ENCODE measurements around the gene BCAT1.

BCAT1 gene

DNA sequence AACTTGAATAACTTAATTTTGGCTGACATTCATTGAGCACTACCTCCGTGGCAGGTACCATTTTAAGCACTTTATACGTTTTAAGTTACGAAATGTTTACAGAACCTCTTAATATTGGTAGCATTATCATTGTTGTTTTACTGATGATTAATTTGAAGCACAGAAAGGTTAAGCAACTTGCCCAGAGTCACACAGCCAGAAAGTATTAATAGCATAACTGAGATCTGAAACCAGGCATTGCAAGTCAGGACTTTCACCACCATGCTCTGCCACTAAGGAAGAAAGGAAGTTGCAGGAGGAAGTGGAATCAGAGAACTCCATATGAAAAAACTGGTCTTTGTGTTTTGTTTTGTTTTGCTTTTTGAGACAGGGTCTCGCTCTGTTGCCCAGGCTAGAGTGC lies 28.2 kb upstream of the BCAT1 start:
- CTCF ChIA-PET = no interaction called here

DNA sequence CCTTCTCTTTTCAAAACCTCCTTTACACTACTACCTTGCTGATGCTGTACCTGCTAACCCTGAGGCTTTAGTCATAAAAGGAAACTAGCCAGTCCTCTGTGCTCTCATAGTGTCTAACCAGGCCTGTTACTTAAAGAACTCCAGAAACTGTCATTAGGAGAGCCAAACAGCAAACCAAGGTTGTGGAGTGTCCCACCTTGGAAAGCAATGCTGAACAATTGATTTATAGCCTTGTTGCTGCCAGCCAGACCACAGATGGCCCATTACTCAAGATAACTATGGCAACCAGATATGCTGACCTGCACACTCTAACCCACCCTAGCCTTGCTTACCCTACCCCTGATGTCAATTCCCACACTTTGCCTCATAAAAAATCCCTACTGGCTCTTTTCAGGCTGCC lies 26.5 kb upstream of the BCAT1 start:
- POLR2A ChIA-PET = no interaction called here
- CTCF ChIA-PET = interaction anchor here (0.7 to 0.8 kb wide), 2 partner anchors 8 to 17 kb away, joined by 3 read pairs; no protein-coding TSS in a partner anchor
- DNase-seq = peak in 1 of 3 donors; percentile 3
- Histone ChIP-seq H3K4me3 (ENCODE audit: control insufficient read depth in 1 of 7, extremely low read depth in 1 of 7, insufficient read depth in 4 of 7, low read depth in 2 of 7, low read length in 6 of 7) (no peak overlapping the region), H3K27ac (ENCODE audit: insufficient read depth in 1 of 2, low read depth in 1 of 2, low read length in 2 of 2, poor library complexity in 1 of 2, severe bottlenecking in 2 of 2) (no peak overlapping the region), H3K9me3 (ENCODE audit: control extremely low read depth in 1 of 5, control insufficient read depth in 4 of 5, insufficient read depth in 2 of 5, low read depth in 1 of 5, low read length in 4 of 5) (no peaks in the 10 kb centered on the region), H3K36me3 (ENCODE audit: control insufficient read depth in 4 of 4, insufficient read depth in 4 of 4, low read length in 3 of 4) (no peaks in the 10 kb centered on the region), H3K4me1 (ENCODE audit: control extremely low read depth in 1 of 4, control insufficient read depth in 4 of 4, insufficient read depth in 4 of 4, low read length in 3 of 4) (peaks cover 0 to 14% (median 4%) of the 10 kb centered on the region in 4 experiments), H3K27me3 (replicated peaks in 2 of 5; ENCODE audit: control insufficient read depth in 4 of 5, insufficient read depth in 5 of 5, low read length in 4 of 5) (no peaks in the 10 kb centered on the region)

More for the DNA sequence above, 28.2 kb upstream of the BCAT1 start:
- POLR2A ChIA-PET = interaction anchor here (0.6 kb wide), 1 partner anchor 467 kb away, joined by 5 read pairs; no protein-coding TSS in a partner anchor
- H3K36me3 ChIP-seq (ENCODE audit: control insufficient read depth in 4 of 4, insufficient read depth in 4 of 4, low read length in 3 of 4) = no peaks in the 10 kb centered on the region
- no peak overlapping the region for H3K27ac ChIP-seq (ENCODE audit: insufficient read depth in 1 of 2, low read depth in 1 of 2, low read length in 2 of 2, poor library complexity in 1 of 2, severe bottlenecking in 2 of 2)
- H3K4me3 ChIP-seq (ENCODE audit: control insufficient read depth in 1 of 7, extremely low read depth in 1 of 7, insufficient read depth in 4 of 7, low read depth in 2 of 7, low read length in 6 of 7) = no peak overlapping the region
- H3K9me3 ChIP-seq (ENCODE audit: control extremely low read depth in 1 of 5, control insufficient read depth in 4 of 5, insufficient read depth in 2 of 5, low read depth in 1 of 5, low read length in 4 of 5) = peaks cover 0 to 2% (median 0%) of the 10 kb centered on the region in 5 experiments
- no peaks in the 10 kb centered on the region for H3K27me3 ChIP-seq (replicated peaks in 2 of 5; ENCODE audit: control insufficient read depth in 4 of 5, insufficient read depth in 5 of 5, low read length in 4 of 5)
- WGBS (ENCODE audit: insufficient coverage) = 83% methylated on average over 1 of the region's 4 CpGs
- no peak for DNase-seq
- peaks cover 0 to 14% (median 4%) of the 10 kb centered on the region in 4 experiments for H3K4me1 ChIP-seq (ENCODE audit: control extremely low read depth in 1 of 4, control insufficient read depth in 4 of 4, insufficient read depth in 4 of 4, low read length in 3 of 4)

DNA sequence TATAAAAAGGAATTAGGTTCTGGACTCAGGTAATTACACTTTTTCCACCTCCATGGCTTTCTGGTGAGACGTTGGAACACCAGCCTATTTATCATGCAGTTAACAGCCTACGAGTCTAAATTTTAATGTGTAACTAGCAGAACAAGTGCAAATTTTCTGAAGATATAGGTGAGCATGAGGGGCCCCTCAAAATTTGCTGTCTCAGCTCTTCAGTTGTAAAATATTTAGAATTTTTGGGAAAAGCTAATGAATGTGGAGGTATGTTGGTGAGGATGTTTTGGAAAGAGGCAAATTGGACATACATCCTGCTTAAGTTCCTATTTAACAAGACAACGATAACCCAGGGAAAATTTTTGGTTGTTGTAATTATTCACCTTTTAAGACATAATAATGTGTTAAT lies 25.3 kb upstream of the BCAT1 start:
- H3K36me3 ChIP-seq (ENCODE audit: control insufficient read depth in 4 of 4, insufficient read depth in 4 of 4, low read length in 3 of 4) = no peaks in the 10 kb centered on the region
- CTCF ChIA-PET = no interaction called here
- no peak overlapping the region for H3K4me3 ChIP-seq (ENCODE audit: control insufficient read depth in 1 of 7, extremely low read depth in 1 of 7, insufficient read depth in 4 of 7, low read depth in 2 of 7, low read length in 6 of 7)
- H3K4me1 ChIP-seq (ENCODE audit: control extremely low read depth in 1 of 4, control insufficient read depth in 4 of 4, insufficient read depth in 4 of 4, low read length in 3 of 4) = peaks cover 0 to 11% (median 3%) of the 10 kb centered on the region in 4 experiments
- no peak overlapping the region for H3K27ac ChIP-seq (ENCODE audit: insufficient read depth in 1 of 2, low read depth in 1 of 2, low read length in 2 of 2, poor library complexity in 1 of 2, severe bottlenecking in 2 of 2)
- POLR2A ChIA-PET = no interaction called here
- WGBS (ENCODE audit: insufficient coverage) = 94% methylated on average over 2 of the region's 3 CpGs
- DNase-seq = no peak
- no peaks in the 10 kb centered on the region for H3K9me3 ChIP-seq (ENCODE audit: control extremely low read depth in 1 of 5, control insufficient read depth in 4 of 5, insufficient read depth in 2 of 5, low read depth in 1 of 5, low read length in 4 of 5)
- no peaks in the 10 kb centered on the region for H3K27me3 ChIP-seq (replicated peaks in 2 of 5; ENCODE audit: control insufficient read depth in 4 of 5, insufficient read depth in 5 of 5, low read length in 4 of 5)

DNA sequence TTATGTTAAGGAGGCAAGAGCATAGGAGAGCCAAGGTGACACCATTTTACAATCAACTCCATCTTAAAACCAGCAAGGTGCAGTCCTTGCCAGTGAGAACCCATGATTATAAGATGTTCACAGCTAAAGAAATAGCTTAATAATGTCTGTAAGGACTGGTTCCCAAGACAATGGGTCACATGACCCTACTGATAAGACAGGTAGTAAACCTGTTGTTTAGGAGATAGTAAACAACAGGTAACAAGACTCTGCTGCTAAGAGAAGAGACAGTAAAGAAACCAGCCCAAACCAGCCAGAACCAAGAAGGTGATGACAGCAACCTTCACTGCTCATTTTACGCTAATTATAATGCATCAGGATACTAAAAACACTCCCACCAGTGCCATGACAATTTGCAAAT lies 23.2 kb upstream of the BCAT1 start:
- no peak for DNase-seq
- Histone ChIP-seq H3K27ac (ENCODE audit: insufficient read depth in 1 of 2, low read depth in 1 of 2, low read length in 2 of 2, poor library complexity in 1 of 2, severe bottlenecking in 2 of 2) (no peak overlapping the region), H3K36me3 (ENCODE audit: control insufficient read depth in 4 of 4, insufficient read depth in 4 of 4, low read length in 3 of 4) (no peaks in the 10 kb centered on the region), H3K4me1 (ENCODE audit: control extremely low read depth in 1 of 4, control insufficient read depth in 4 of 4, insufficient read depth in 4 of 4, low read length in 3 of 4) (peaks cover 0 to 7% (median 2%) of the 10 kb centered on the region in 4 experiments), H3K4me3 (ENCODE audit: control insufficient read depth in 1 of 7, extremely low read depth in 1 of 7, insufficient read depth in 4 of 7, low read depth in 2 of 7, low read length in 6 of 7) (no peak overlapping the region), H3K9me3 (ENCODE audit: control extremely low read depth in 1 of 5, control insufficient read depth in 4 of 5, insufficient read depth in 2 of 5, low read depth in 1 of 5, low read length in 4 of 5) (no peaks in the 10 kb centered on the region), H3K27me3 (replicated peaks in 2 of 5; ENCODE audit: control insufficient read depth in 4 of 5, insufficient read depth in 5 of 5, low read length in 4 of 5) (no peaks in the 10 kb centered on the region)
- CTCF ChIA-PET = interaction anchor here (0.6 to 1.5 kb wide), 3 partner anchors 10 to 183 kb away, joined by 3 to 6 read pairs (median 3); no protein-coding TSS in a partner anchor
- no CpG with 5 or more reads among the region's 1 CpG for WGBS (ENCODE audit: insufficient coverage)
- POLR2A ChIA-PET = no interaction called here

DNA sequence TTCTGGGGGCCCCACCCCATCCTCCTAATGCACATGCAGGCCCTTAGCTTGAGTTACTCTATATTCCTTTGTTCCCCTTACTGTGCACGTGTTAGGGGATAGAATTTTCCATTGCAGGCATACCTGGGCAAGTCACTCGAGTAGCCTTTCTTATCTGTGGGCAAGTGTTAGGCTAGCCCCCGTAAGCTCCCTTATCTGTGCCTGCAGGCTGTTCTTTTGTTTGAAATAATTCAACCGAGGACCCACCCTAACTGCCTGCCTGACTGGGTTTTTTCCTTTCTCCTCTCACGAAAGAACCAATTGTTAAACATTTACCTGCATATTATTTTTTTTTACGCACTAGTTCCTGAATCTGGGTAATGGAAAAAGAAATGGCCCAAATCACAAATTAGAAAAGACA lies 21.3 kb upstream of the BCAT1 start:
- Histone ChIP-seq H3K27me3 (replicated peaks in 2 of 5; ENCODE audit: control insufficient read depth in 4 of 5, insufficient read depth in 5 of 5, low read length in 4 of 5) (no peaks in the 10 kb centered on the region), H3K4me1 (ENCODE audit: control extremely low read depth in 1 of 4, control insufficient read depth in 4 of 4, insufficient read depth in 4 of 4, low read length in 3 of 4) (peaks cover 0 to 1% (median 0%) of the 10 kb centered on the region in 4 experiments), H3K9me3 (ENCODE audit: control extremely low read depth in 1 of 5, control insufficient read depth in 4 of 5, insufficient read depth in 2 of 5, low read depth in 1 of 5, low read length in 4 of 5) (no peaks in the 10 kb centered on the region), H3K36me3 (ENCODE audit: control insufficient read depth in 4 of 4, insufficient read depth in 4 of 4, low read length in 3 of 4) (no peaks in the 10 kb centered on the region), H3K27ac (ENCODE audit: insufficient read depth in 1 of 2, low read depth in 1 of 2, low read length in 2 of 2, poor library complexity in 1 of 2, severe bottlenecking in 2 of 2) (no peak overlapping the region), H3K4me3 (ENCODE audit: control insufficient read depth in 1 of 7, extremely low read depth in 1 of 7, insufficient read depth in 4 of 7, low read depth in 2 of 7, low read length in 6 of 7) (no peak overlapping the region)
- CTCF ChIA-PET = interaction anchor here (1.5 kb wide), 1 partner anchor 159 kb away, joined by 4 read pairs; no protein-coding TSS in a partner anchor
- 71% methylated on average over 4 of the region's 6 CpGs for WGBS (ENCODE audit: insufficient coverage)
- DNase-seq = no peak
- POLR2A ChIA-PET = no interaction called here

DNA sequence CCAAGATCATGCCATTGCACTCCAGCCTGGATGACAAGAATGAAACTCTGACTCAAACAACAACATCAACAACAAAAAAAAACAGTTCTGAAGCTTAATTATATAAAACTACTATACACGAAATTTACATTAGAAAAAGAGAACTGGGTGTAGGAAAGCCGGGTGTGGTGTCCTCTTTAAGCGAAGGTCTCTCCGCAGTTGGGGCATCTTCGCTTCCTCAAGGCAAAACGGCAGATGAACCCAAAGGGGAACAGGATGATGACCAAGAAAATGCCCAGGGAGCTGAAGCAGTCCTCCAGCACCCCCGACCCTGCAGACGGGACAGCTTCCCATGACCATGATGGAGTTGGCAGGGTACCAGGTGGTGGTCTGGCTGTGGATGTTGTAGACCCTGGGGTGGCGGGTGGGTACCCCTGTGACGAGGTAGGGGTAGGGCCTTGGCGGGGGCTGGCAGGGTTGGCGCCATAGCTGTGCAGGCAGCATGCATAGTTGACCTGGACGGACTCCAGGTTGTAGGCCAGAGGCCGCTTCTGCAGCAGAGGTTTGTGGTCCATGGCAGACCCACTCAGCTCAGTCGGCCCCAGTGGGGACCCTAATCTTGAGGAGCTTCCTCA lies 18.2 kb upstream of the BCAT1 start:
- Histone ChIP-seq H3K27ac (ENCODE audit: insufficient read depth in 1 of 2, low read depth in 1 of 2, low read length in 2 of 2, poor library complexity in 1 of 2, severe bottlenecking in 2 of 2) (no peak overlapping the region), H3K27me3 (replicated peaks in 2 of 5; ENCODE audit: control insufficient read depth in 4 of 5, insufficient read depth in 5 of 5, low read length in 4 of 5) (no peaks in the 10 kb centered on the region), H3K36me3 (ENCODE audit: control insufficient read depth in 4 of 4, insufficient read depth in 4 of 4, low read length in 3 of 4) (no peaks in the 10 kb centered on the region), H3K9me3 (ENCODE audit: control extremely low read depth in 1 of 5, control insufficient read depth in 4 of 5, insufficient read depth in 2 of 5, low read depth in 1 of 5, low read length in 4 of 5) (peaks cover 0 to 17% (median 0%) of the 10 kb centered on the region in 5 experiments), H3K4me1 (ENCODE audit: control extremely low read depth in 1 of 4, control insufficient read depth in 4 of 4, insufficient read depth in 4 of 4, low read length in 3 of 4) (no peaks in the 10 kb centered on the region), H3K4me3 (ENCODE audit: control insufficient read depth in 1 of 7, extremely low read depth in 1 of 7, insufficient read depth in 4 of 7, low read depth in 2 of 7, low read length in 6 of 7) (no peak overlapping the region)
- WGBS (ENCODE audit: insufficient coverage) = 92% methylated on average over 14 of the region's 15 CpGs
- ChIA-PET CTCF (interaction anchor here (0.8 to 1.9 kb wide), 2 partner anchors 20 to 188 kb away, joined by 3 to 4 read pairs; no protein-coding TSS in a partner anchor), POLR2A (no interaction called here)
- no peak for DNase-seq

DNA sequence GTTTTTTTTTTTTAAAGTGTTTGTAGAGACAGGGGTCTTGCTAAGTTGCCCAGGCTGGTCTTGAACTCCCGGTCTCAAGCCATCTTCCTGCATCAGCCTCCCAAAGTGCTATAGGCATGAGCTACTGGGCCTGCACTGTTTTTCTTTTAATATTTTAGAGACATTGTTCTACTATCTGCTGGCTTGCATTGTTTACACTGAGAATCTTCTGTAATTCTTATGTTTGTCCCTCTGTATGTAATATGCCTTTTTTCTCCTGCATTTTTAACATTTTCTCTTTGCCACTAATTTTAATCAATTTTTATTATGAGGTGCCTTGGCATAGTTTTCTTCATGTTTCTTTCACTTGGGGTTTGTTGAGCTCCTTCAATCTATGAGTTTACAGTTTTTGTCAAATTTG lies 15.4 kb upstream of the BCAT1 start:
- 38% methylated on average over 1 of the region's 1 CpG for WGBS (ENCODE audit: insufficient coverage)
- no peaks in the 10 kb centered on the region for H3K27me3 ChIP-seq (replicated peaks in 2 of 5; ENCODE audit: control insufficient read depth in 4 of 5, insufficient read depth in 5 of 5, low read length in 4 of 5)
- H3K27ac ChIP-seq (ENCODE audit: insufficient read depth in 1 of 2, low read depth in 1 of 2, low read length in 2 of 2, poor library complexity in 1 of 2, severe bottlenecking in 2 of 2) = no peak overlapping the region
- DNase-seq = no peak
- H3K4me1 ChIP-seq (ENCODE audit: control extremely low read depth in 1 of 4, control insufficient read depth in 4 of 4, insufficient read depth in 4 of 4, low read length in 3 of 4) = no peaks in the 10 kb centered on the region
- H3K36me3 ChIP-seq (ENCODE audit: control insufficient read depth in 4 of 4, insufficient read depth in 4 of 4, low read length in 3 of 4) = no peaks in the 10 kb centered on the region
- H3K4me3 ChIP-seq (ENCODE audit: control insufficient read depth in 1 of 7, extremely low read depth in 1 of 7, insufficient read depth in 4 of 7, low read depth in 2 of 7, low read length in 6 of 7) = no peak overlapping the region
- ChIA-PET POLR2A (no interaction called here), CTCF (interaction anchor here (0.8 to 1.2 kb wide), 2 partner anchors 13 to 19 kb away, joined by 3 read pairs; no protein-coding TSS in a partner anchor)
- peaks cover 0 to 17% (median 0%) of the 10 kb centered on the region in 5 experiments for H3K9me3 ChIP-seq (ENCODE audit: control extremely low read depth in 1 of 5, control insufficient read depth in 4 of 5, insufficient read depth in 2 of 5, low read depth in 1 of 5, low read length in 4 of 5)
